Panc1 (cell line): Measurements from ENCODE around the gene RLN2. TPM values are rescaled to one million over a fixed set of nuclear protein-coding genes. Genes with fewer than 3 reads are reported as not detected.

Source experiments
- ATAC-seq: fragments of 200-7000 bp; cut with Tn5 transposase; 2 replicates; pipeline ENCODE4 v1.9.1; 2020; ENCODE audit warnings: mild to moderate bottlenecking, moderate library complexity
- BruUV-seq: library from RNA; stranded (reverse); fragments of 400-500 nt; replicated peaks from 2 replicates; lab custom pipeline; 2021; lab: Mats Ljungman, UMichigan
- CTCF ChIA-PET: fragments of 300-600 bp; sonication (Branson Sonifier 250); formaldehyde crosslinking; loops from one replicate; lab custom pipeline; 2022; ENCODE audit warnings: antibody characterized with exemption; lab: Charles Lee
- POLR2A ChIA-PET: fragments of 300-600 bp; sonication (Branson Sonifier 250); formaldehyde crosslinking; loops from one replicate; lab custom pipeline; 2022; ENCODE audit warnings: antibody characterized with exemption; lab: Charles Lee
- DNase-seq: peaks from one replicate; pipeline ENCODE4 v3.0.0-alpha.2; 2010; ENCODE audit warnings: low read depth, low spot score
- H3K27ac ChIP-seq: 2 replicates; pipeline ENCODE4 v1.5.1; 2011; ENCODE audit warnings: mild to moderate bottlenecking, low read length, inconsistent platforms
- H3K27me3 ChIP-seq: fragments of 200-500 bp; sonication (Bioruptor generic); 2 replicates; pipeline ENCODE4 v1.6.0; 2014; ENCODE audit warnings: low read length, inconsistent platforms; ENCODE audit not compliant: control insufficient read depth, insufficient read depth
- H3K36me3 ChIP-seq: fragments of 200-500 bp; sonication (Bioruptor generic); 2 replicates; pipeline ENCODE4 v1.5.1; 2014; ENCODE audit warnings: inconsistent platforms, mild to moderate bottlenecking, low read length, moderate library complexity; ENCODE audit not compliant: control insufficient read depth, insufficient read depth
- H3K4me1 ChIP-seq: 2 replicates; pipeline ENCODE4 v1.5.1; 2011; ENCODE audit warnings: inconsistent platforms, mild to moderate bottlenecking, low read length, moderate library complexity; ENCODE audit not compliant: control insufficient read depth, insufficient read depth
- H3K4me3 ChIP-seq, 2 experiments: 2 replicates each; pipeline ENCODE4 v1.5.1; 2011 to 2012; ENCODE audit warnings: low read depth in 2 of 2, low read length in 2 of 2, mild to moderate bottlenecking in 2 of 2, inconsistent platforms in 1 of 2, moderate library complexity in 1 of 2
- H3K9me3 ChIP-seq: fragments of 200-500 bp; sonication (Bioruptor generic); 2 replicates; pipeline ENCODE4 v1.5.1; 2014; ENCODE audit warnings: low read depth, mild to moderate bottlenecking, inconsistent platforms, low read length, moderate library complexity; ENCODE audit not compliant: control insufficient read depth, insufficient read depth
- POLR2AphosphoS5 ChIP-seq: IDR thresholded peaks from 2 replicates; pipeline ENCODE4 v1.6.1; 2012; ENCODE audit warnings: mild to moderate bottlenecking, low read depth, low read length, moderate library complexity
- SIN3A ChIP-seq: IDR thresholded peaks from 2 replicates; pipeline ENCODE4 v1.6.1; 2012; ENCODE audit warnings: low read depth, mild to moderate bottlenecking, low read length, moderate library complexity, borderline replicate concordance; ENCODE audit not compliant: insufficient read depth
- TCF7L2 ChIP-seq: IDR thresholded peaks from 2 replicates; pipeline ENCODE4 v1.6.1; 2011; ENCODE audit warnings: mild to moderate bottlenecking, low read depth, low read length, inconsistent platforms
- in situ Hi-C: cut with HindIII; loops from 2 replicates; pipeline ENCODE4 v1.10.0; 2016; ENCODE audit warnings: low sequenced_read_pairs, low pct_unique_long_range_greater_than_20kb
- intact Hi-C: fragments of 100-400 bp; cut with micrococcal nuclease; formaldehyde crosslinking; loops from one replicate; pipeline ENCODE4 v1.10.0; 2022; ENCODE audit not compliant: unreplicated experiment
- total RNA-seq: library from RNA; stranded (reverse); gene quantifications from one replicate; pipeline ENCODE4 v1.2.1, GENCODE V29; 2021; ENCODE audit not compliant: unreplicated experiment
- TF ChIP-seq, protein P1 (sequence below), 2 experiments: IDR thresholded peaks; 2 replicates each; pipeline ENCODE4 v1.6.1; 2011 to 2012; ENCODE audit warnings: low read depth in 2 of 2, control low read depth in 1 of 2, low read length in 1 of 2, mild to moderate bottlenecking in 1 of 2, moderate library complexity in 1 of 2; ENCODE audit not compliant: insufficient read depth in 1 of 2
- TF ChIP-seq, protein P2 (sequence below): fragments of 450-650 bp; IDR thresholded peaks from 2 replicates; pipeline ENCODE4 v1.5.1; 2017; ENCODE audit warnings: mild to moderate bottlenecking

RLN2 gene
- total RNA-seq, 1 experiment from 2014 or later: not detected

DNA sequence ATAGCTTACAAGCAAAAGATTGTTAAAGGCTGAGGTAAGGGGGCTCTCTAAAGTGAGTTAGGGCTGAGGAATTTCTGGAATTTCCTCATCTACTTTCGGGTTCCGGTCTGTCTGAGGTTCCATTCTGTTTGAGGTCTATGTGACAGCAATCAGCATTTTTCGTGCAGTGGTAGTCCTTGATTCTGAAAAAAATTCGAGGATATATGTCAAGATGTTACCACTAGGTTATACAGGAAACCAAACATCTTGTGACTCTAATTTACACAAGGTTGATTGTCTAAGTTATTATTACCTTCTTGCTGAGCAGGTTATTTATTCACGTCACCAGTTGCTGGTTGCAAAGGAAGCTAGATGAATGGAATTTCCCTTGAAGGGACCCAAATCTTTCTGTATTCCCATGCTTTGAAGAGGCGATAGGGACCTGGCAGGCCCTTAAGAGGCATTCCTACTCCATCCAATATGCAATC is 35.2 kb downstream of the RLN2 start:
- Histone ChIP-seq H3K36me3 (no peaks in the 10 kb centered on the region), H3K4me3 (no peak overlapping the region), H3K27ac (no peak overlapping the region), H3K9me3 (no peaks in the 10 kb centered on the region), H3K27me3 (no peaks in the 10 kb centered on the region), H3K4me1 (no peaks in the 10 kb centered on the region)
- ATAC-seq (no peak), DNase-seq (no peak)
- ChIA-PET CTCF (no interaction called here), POLR2A (no interaction called here)
- TF ChIP-seq POLR2AphosphoS5: no peak
- TF ChIP-seq, protein P1, sequence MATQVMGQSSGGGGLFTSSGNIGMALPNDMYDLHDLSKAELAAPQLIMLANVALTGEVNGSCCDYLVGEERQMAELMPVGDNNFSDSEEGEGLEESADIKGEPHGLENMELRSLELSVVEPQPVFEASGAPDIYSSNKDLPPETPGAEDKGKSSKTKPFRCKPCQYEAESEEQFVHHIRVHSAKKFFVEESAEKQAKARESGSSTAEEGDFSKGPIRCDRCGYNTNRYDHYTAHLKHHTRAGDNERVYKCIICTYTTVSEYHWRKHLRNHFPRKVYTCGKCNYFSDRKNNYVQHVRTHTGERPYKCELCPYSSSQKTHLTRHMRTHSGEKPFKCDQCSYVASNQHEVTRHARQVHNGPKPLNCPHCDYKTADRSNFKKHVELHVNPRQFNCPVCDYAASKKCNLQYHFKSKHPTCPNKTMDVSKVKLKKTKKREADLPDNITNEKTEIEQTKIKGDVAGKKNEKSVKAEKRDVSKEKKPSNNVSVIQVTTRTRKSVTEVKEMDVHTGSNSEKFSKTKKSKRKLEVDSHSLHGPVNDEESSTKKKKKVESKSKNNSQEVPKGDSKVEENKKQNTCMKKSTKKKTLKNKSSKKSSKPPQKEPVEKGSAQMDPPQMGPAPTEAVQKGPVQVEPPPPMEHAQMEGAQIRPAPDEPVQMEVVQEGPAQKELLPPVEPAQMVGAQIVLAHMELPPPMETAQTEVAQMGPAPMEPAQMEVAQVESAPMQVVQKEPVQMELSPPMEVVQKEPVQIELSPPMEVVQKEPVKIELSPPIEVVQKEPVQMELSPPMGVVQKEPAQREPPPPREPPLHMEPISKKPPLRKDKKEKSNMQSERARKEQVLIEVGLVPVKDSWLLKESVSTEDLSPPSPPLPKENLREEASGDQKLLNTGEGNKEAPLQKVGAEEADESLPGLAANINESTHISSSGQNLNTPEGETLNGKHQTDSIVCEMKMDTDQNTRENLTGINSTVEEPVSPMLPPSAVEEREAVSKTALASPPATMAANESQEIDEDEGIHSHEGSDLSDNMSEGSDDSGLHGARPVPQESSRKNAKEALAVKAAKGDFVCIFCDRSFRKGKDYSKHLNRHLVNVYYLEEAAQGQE (IDR thresholded peaks at IDR 0.05; ENCODE audit: insufficient read depth in 1 of 2, low read depth in 2 of 2, low read length in 1 of 2): no peak
- TF ChIP-seq TCF7L2: no peak
- TF ChIP-seq SIN3A: no peak
- TF ChIP-seq, protein P2, sequence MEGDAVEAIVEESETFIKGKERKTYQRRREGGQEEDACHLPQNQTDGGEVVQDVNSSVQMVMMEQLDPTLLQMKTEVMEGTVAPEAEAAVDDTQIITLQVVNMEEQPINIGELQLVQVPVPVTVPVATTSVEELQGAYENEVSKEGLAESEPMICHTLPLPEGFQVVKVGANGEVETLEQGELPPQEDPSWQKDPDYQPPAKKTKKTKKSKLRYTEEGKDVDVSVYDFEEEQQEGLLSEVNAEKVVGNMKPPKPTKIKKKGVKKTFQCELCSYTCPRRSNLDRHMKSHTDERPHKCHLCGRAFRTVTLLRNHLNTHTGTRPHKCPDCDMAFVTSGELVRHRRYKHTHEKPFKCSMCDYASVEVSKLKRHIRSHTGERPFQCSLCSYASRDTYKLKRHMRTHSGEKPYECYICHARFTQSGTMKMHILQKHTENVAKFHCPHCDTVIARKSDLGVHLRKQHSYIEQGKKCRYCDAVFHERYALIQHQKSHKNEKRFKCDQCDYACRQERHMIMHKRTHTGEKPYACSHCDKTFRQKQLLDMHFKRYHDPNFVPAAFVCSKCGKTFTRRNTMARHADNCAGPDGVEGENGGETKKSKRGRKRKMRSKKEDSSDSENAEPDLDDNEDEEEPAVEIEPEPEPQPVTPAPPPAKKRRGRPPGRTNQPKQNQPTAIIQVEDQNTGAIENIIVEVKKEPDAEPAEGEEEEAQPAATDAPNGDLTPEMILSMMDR: no peak
- no TSS peak for BruUV-seq
- in situ Hi-C loops (no loop called here), intact Hi-C loops (no loop called here)

DNA sequence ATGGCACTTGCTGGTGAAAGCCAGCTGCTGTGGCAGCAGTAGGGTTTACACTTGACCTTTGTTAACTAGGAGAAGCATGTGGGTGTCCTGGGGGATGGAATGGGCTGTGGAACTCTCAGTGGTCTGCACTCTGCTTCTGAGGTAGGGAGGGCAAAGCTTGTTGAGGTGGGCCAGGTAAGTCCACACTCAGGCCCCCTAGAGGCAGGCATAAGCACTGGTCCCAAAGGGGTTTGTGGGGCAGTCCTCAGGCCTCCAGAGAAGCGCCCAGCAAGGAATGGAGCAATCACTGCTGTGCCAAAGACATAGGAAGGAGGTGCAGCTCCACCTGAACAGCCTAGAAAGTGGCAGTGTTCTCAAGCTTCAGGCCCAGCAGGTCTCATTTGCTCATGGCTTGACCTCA is 38.6 kb downstream of the RLN2 start:
- no peaks in the 10 kb centered on the region for H3K9me3 ChIP-seq
- no peak overlapping the region for H3K27ac ChIP-seq
- intact Hi-C loops (no loop called here), in situ Hi-C loops (no loop called here)
- no peaks in the 10 kb centered on the region for H3K27me3 ChIP-seq
- ChIA-PET CTCF (no interaction called here), POLR2A (no interaction called here)
- TF ChIP-seq TCF7L2 (no peak), POLR2AphosphoS5 (no peak), SIN3A (no peak)
- TF ChIP-seq, protein P2: no peak
- TF ChIP-seq, protein P1 (IDR thresholded peaks at IDR 0.05; ENCODE audit: insufficient read depth in 1 of 2, low read depth in 2 of 2, low read length in 1 of 2): no peak
- no TSS peak for BruUV-seq
- H3K36me3 ChIP-seq: no peaks in the 10 kb centered on the region
- no peak for ATAC-seq
- no peaks in the 10 kb centered on the region for H3K4me1 ChIP-seq
- DNase-seq: no peak
- no peak overlapping the region for H3K4me3 ChIP-seq
